Endothelial cell of umbilical vein (primary cell): ENCODE data around the gene LRP2.

Experiments used
- EZH2 ChIP-seq: IDR thresholded peaks from 2 replicates; pipeline ENCODE4 v1.6.1; 2012; ENCODE audit warnings: borderline replicate concordance, low read depth, mild to moderate bottlenecking, moderate library complexity, low read length, inconsistent platforms; ENCODE audit not compliant: severe bottlenecking
- FOS ChIP-seq: IDR thresholded peaks from 2 replicates; pipeline ENCODE4 v1.6.1; 2011; ENCODE audit warnings: mild to moderate bottlenecking, low read length, moderate library complexity, borderline replicate concordance; ENCODE audit not compliant: insufficient read depth
- GATA2 ChIP-seq: IDR thresholded peaks from 2 replicates; pipeline ENCODE4 v1.7.0; 2011; ENCODE audit warnings: low read depth, mild to moderate bottlenecking, moderate library complexity, mixed read lengths, low read length; ENCODE audit not compliant: insufficient read length, insufficient read depth
- MAX ChIP-seq: IDR thresholded peaks from 2 replicates; pipeline ENCODE4 v1.6.1; 2011; ENCODE audit not compliant: insufficient read depth, insufficient read length
- MYC ChIP-seq: IDR thresholded peaks from one replicate; pipeline ENCODE4 v1.6.1; 2011; ENCODE audit warnings: mild to moderate bottlenecking, low read depth, low read length
- POLR2A ChIP-seq: IDR thresholded peaks from 2 replicates; pipeline ENCODE4 v1.6.1; 2012; ENCODE audit warnings: low read depth, mild to moderate bottlenecking, control low read depth, low read length
- POLR2AphosphoS5 ChIP-seq: IDR thresholded peaks from 2 replicates; pipeline ENCODE4 v1.6.1; 2012; ENCODE audit warnings: low read depth, mild to moderate bottlenecking, control low read depth, low read length, moderate library complexity; ENCODE audit not compliant: insufficient read depth
- TF ChIP-seq, protein P1 (sequence below), 2 donors: IDR thresholded peaks; 1 replicate in 1 of 2; 2 replicates in 1 of 2; pipeline ENCODE4 v1.5.1; 2011; ENCODE audit warnings: low read length in 2 of 2, mild to moderate bottlenecking in 2 of 2, moderate library complexity in 2 of 2, control low read depth in 1 of 2, inconsistent platforms in 1 of 2, low read depth in 1 of 2; ENCODE audit not compliant: insufficient read depth in 1 of 2; ENCODE audit errors: extremely low read depth in 1 of 2

DNA sequence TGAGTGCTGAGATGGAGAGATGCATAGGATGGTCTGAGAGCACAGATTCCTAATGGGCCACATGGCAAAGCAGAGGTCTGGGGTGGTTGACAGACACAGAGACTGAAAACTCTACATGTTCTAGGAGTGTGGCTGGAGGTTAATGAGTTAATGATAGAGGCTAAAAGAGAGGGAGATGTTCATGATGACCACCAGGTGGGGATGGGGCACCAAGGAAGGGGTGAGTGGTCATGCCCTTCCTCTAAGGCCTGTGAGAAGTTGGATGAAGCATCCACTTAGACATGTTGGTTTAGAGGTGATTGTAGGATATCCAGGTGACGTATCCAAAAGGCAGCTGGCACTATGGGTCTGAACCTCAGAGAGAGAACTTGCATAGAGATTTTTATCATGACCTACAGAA lies 102.1 kb downstream of the LRP2 start:
- TF ChIP-seq POLR2A (no peak), EZH2 (no peak), MAX (no peak), GATA2 (no peak), POLR2AphosphoS5 (no peak), FOS (no peak), MYC (no peak)
- TF ChIP-seq, protein P1, sequence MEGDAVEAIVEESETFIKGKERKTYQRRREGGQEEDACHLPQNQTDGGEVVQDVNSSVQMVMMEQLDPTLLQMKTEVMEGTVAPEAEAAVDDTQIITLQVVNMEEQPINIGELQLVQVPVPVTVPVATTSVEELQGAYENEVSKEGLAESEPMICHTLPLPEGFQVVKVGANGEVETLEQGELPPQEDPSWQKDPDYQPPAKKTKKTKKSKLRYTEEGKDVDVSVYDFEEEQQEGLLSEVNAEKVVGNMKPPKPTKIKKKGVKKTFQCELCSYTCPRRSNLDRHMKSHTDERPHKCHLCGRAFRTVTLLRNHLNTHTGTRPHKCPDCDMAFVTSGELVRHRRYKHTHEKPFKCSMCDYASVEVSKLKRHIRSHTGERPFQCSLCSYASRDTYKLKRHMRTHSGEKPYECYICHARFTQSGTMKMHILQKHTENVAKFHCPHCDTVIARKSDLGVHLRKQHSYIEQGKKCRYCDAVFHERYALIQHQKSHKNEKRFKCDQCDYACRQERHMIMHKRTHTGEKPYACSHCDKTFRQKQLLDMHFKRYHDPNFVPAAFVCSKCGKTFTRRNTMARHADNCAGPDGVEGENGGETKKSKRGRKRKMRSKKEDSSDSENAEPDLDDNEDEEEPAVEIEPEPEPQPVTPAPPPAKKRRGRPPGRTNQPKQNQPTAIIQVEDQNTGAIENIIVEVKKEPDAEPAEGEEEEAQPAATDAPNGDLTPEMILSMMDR (IDR thresholded peaks at IDR 0.05; ENCODE audit: extremely low read depth in 1 of 2, insufficient read depth in 1 of 2, low read depth in 1 of 2, low read length in 2 of 2) = no peak
